HEK293 (cell line): ENCODE results near the gene ASTN2.

ENCODE experiments used
- CTCF ChIA-PET: fragments of 350-600 bp; formaldehyde crosslinking; extraction: SDS; loops from one replicate; lab custom pipeline; 2021; ENCODE audit warnings: antibody characterized with exemption; lab: Yijun Ruan, JAX
- POLR2A ChIA-PET: fragments of 300-600 bp; formaldehyde crosslinking; extraction: SDS; loops from one replicate; lab custom pipeline; 2020; ENCODE audit warnings: antibody characterized with exemption, inconsistent platforms; lab: Yijun Ruan, JAX
- H3K27ac ChIP-seq: fragments of 200-500 bp; sonication (Bioruptor generic); 2 replicates; pipeline ENCODE4 v1.5.1; 2014; ENCODE audit warnings: low read depth, low read length, control low read depth, inconsistent platforms; ENCODE audit errors: extremely low read depth
- H3K36me3 ChIP-seq, 2 experiments: fragments of 200-500 bp in 1 of 2; sonication (Bioruptor generic) in 1 of 2; 1 replicate in 1 of 2; 2 replicates in 1 of 2; pipeline ENCODE4 v1.5.1; 2014 to 2017; ENCODE audit warnings: inconsistent platforms in 2 of 2, low read length in 2 of 2; ENCODE audit not compliant: control insufficient read depth in 2 of 2, insufficient read depth in 1 of 2
- H3K4me1 ChIP-seq: fragments of 200-500 bp; sonication (Bioruptor generic); 2 replicates; pipeline ENCODE4 v1.5.1; 2014; ENCODE audit warnings: mild to moderate bottlenecking, low read length, inconsistent platforms; ENCODE audit not compliant: control insufficient read depth, insufficient read depth
- H3K4me3 ChIP-seq: 2 replicates; pipeline ENCODE4 v1.5.1; 2011; ENCODE audit warnings: low read depth, mild to moderate bottlenecking, control low read depth, low read length, moderate library complexity
- H3K9me3 ChIP-seq: fragments of 200-500 bp; sonication (Bioruptor generic); 2 replicates; pipeline ENCODE4 v1.5.1; 2014; ENCODE audit warnings: low read depth, low read length, inconsistent platforms; ENCODE audit not compliant: control insufficient read depth, insufficient read depth
- CTCF ChIP-seq: fragments of 450-650 bp; formaldehyde crosslinking; IDR thresholded peaks from 2 replicates; pipeline ENCODE4 v1.5.1; 2016; ENCODE audit warnings: missing biosample characterization, missing genetic modification characterization
- HOXA7 ChIP-seq: sonication (generic); formaldehyde crosslinking; IDR thresholded peaks from 2 replicates; pipeline ENCODE4 v1.8.1; 2022; ENCODE audit warnings: missing genetic modification reagents, borderline replicate concordance
- PBX3 ChIP-seq: sonication (generic); formaldehyde crosslinking; IDR thresholded peaks from 2 replicates; pipeline ENCODE4 v1.8.1; 2022; ENCODE audit warnings: mild to moderate bottlenecking, moderate library complexity, missing genetic modification reagents
- PRDM1 ChIP-seq: fragments of 450-650 bp; formaldehyde crosslinking; IDR thresholded peaks from 2 replicates; pipeline ENCODE4; 2016; ENCODE audit warnings: missing biosample characterization, missing genetic modification characterization
- SP2 ChIP-seq: fragments of 450-650 bp; formaldehyde crosslinking; IDR thresholded peaks from 2 replicates; pipeline ENCODE4 v1.5.1; 2016; ENCODE audit warnings: missing biosample characterization, missing genetic modification characterization
- ZBTB48 ChIP-seq: fragments of 450-650 bp; formaldehyde crosslinking; IDR thresholded peaks from 2 replicates; pipeline ENCODE4 v1.5.1; 2016; ENCODE audit warnings: missing biosample characterization, missing genetic modification characterization
- ZNF114 ChIP-seq: fragments of 450-650 bp; formaldehyde crosslinking; IDR thresholded peaks from 2 replicates; pipeline ENCODE4 v1.5.0; 2017; ENCODE audit warnings: missing biosample characterization, missing genetic modification characterization
- ZNF174 ChIP-seq: fragments of 450-650 bp; formaldehyde crosslinking; IDR thresholded peaks from 2 replicates; pipeline ENCODE4 v1.5.0; 2017; ENCODE audit warnings: missing biosample characterization, mild to moderate bottlenecking, missing genetic modification characterization
- ZNF48 ChIP-seq: fragments of 450-650 bp; formaldehyde crosslinking; IDR thresholded peaks from 2 replicates; pipeline ENCODE4 v1.5.1; 2016; ENCODE audit warnings: missing biosample characterization, missing genetic modification characterization
- ZNF555 ChIP-seq: fragments of 450-650 bp; formaldehyde crosslinking; conservative IDR thresholded peaks from 2 replicates; pipeline ENCODE4 v1.5.1; 2017; ENCODE audit warnings: missing biosample characterization, mild to moderate bottlenecking, missing genetic modification characterization, inconsistent platforms
- ZNF580 ChIP-seq: fragments of 450-650 bp; formaldehyde crosslinking; IDR thresholded peaks from 2 replicates; pipeline ENCODE4 v1.5.1; 2016; ENCODE audit warnings: missing biosample characterization, missing genetic modification characterization
- ZNF585B ChIP-seq: fragments of 450-650 bp; formaldehyde crosslinking; IDR thresholded peaks from 2 replicates; pipeline ENCODE4 v1.5.1; 2016; ENCODE audit warnings: missing biosample characterization, missing genetic modification characterization
- ZNF621 ChIP-seq: fragments of 450-650 bp; formaldehyde crosslinking; IDR thresholded peaks from 2 replicates; pipeline ENCODE4 v1.5.1; 2017; ENCODE audit warnings: missing biosample characterization, missing genetic modification characterization
- ZNF624 ChIP-seq: fragments of 450-650 bp; formaldehyde crosslinking; IDR thresholded peaks from 2 replicates; pipeline ENCODE4 v1.5.1; 2017; ENCODE audit warnings: missing biosample characterization, missing genetic modification characterization
- ZNF654 ChIP-seq: fragments of 450-650 bp; formaldehyde crosslinking; IDR thresholded peaks from 2 replicates; pipeline ENCODE4 v1.5.1; 2016; ENCODE audit warnings: low read depth, missing biosample characterization, missing genetic modification characterization
- ZNF658 ChIP-seq: fragments of 450-650 bp; formaldehyde crosslinking; IDR thresholded peaks from 2 replicates; pipeline ENCODE4; 2016; ENCODE audit warnings: missing biosample characterization, missing genetic modification characterization
- ZNF76 ChIP-seq: fragments of 450-650 bp; formaldehyde crosslinking; IDR thresholded peaks from 2 replicates; pipeline ENCODE4; 2016; ENCODE audit warnings: low read depth, missing biosample characterization, missing genetic modification characterization, borderline replicate concordance
- ZNF776 ChIP-seq: fragments of 450-650 bp; formaldehyde crosslinking; IDR thresholded peaks from 2 replicates; pipeline ENCODE4 v1.5.0; 2017; ENCODE audit warnings: missing biosample characterization, missing genetic modification characterization, borderline replicate concordance
- ZNF777 ChIP-seq: fragments of 450-650 bp; formaldehyde crosslinking; IDR thresholded peaks from 2 replicates; pipeline ENCODE4 v1.5.1; 2017; ENCODE audit warnings: missing biosample characterization, missing genetic modification characterization, borderline replicate concordance
- TF ChIP-seq, protein P1 (sequence below): fragments of 450-650 bp; formaldehyde crosslinking; IDR thresholded peaks from 2 replicates; pipeline ENCODE4 v1.5.1; 2016; ENCODE audit warnings: missing biosample characterization, missing genetic modification characterization
- TF ChIP-seq, protein P2 (sequence below): fragments of 450-650 bp; formaldehyde crosslinking; IDR thresholded peaks from 2 replicates; pipeline ENCODE4 v1.5.1; 2016; ENCODE audit warnings: missing biosample characterization, missing genetic modification characterization
- TF ChIP-seq, protein P3 (sequence below): fragments of 450-650 bp; formaldehyde crosslinking; IDR thresholded peaks from 2 replicates; pipeline ENCODE4 v1.5.1; 2016; ENCODE audit warnings: missing biosample characterization, missing genetic modification characterization

ASTN2 gene

GRCh38 chr9:116661037-116661954, 753.6 kb downstream of the ASTN2 start:
- H3K4me3 ChIP-seq, result no peak overlapping the region
- ChIA-PET POLR2A (interaction anchor here (0.9 kb wide), 1 partner anchor 26 kb away, joined by 3 read pairs; the partner anchor contains the start of gene TRIM32), CTCF (interaction anchor here (0.6 to 6.5 kb wide), 20 partner anchors 8 to 1078 kb away, joined by 3 to 41 read pairs (median 3); no protein-coding TSS in a partner anchor)
- H3K27ac ChIP-seq, result no peak overlapping the region
- TF ChIP-seq ZNF555, result no peak
- no peak for TF ChIP-seq HOXA7 (CRISPR knock-in tag)
- TF ChIP-seq CTCF (tag by site-specific recombination), result peak; percentile 24; the same call in 1 of the 2 replicates
- peak; percentile 74 for TF ChIP-seq ZNF654 (tag by site-specific recombination)
- H3K36me3 ChIP-seq, result no peaks in the 10 kb centered on the region
- no peaks in the 10 kb centered on the region for H3K4me1 ChIP-seq
- no peaks in the 10 kb centered on the region for H3K9me3 ChIP-seq

DNA sequence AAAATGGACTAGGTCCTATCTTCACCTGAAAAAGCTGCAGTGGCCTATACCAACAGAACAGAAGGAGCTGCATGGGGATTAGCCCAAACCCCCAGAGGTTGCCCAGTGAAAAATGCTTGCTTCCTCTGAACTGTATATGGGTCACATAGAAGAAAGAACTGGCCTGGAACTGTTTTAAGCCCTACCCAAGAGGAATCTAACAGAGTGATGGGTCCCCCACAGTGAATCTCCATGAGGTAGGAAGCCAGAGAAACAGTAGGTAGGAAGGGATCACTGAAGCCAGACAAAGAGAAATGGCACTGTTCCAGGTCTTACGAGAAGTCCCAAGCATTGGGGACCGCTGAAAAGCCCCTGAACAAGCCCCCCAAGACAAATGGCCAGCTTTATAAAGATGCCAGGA, 756.6 kb downstream of the ASTN2 start:
- no peak for TF ChIP-seq ZNF621 (tag by site-specific recombination)
- TF ChIP-seq PBX3 (CRISPR knock-in tag), result no peak
- TF ChIP-seq ZBTB48 (tag by site-specific recombination), result no peak
- no peak for TF ChIP-seq SP2
- TF ChIP-seq ZNF48 (tag by site-specific recombination), result no peak
- TF ChIP-seq ZNF76 (tag by site-specific recombination), result no peak
- no peak for TF ChIP-seq ZNF658
- Histone ChIP-seq H3K27ac (no peak overlapping the region), H3K9me3 (no peaks in the 10 kb centered on the region), H3K4me3 (no peak overlapping the region), H3K36me3 (no peaks in the 10 kb centered on the region), H3K4me1 (no peaks in the 10 kb centered on the region)
- POLR2A ChIA-PET, result no interaction called here
- CTCF ChIA-PET, result interaction anchor here (0.7 kb wide), 2 partner anchors 72 to 1062 kb away, joined by 3 to 5 read pairs; no protein-coding TSS in a partner anchor

DNA sequence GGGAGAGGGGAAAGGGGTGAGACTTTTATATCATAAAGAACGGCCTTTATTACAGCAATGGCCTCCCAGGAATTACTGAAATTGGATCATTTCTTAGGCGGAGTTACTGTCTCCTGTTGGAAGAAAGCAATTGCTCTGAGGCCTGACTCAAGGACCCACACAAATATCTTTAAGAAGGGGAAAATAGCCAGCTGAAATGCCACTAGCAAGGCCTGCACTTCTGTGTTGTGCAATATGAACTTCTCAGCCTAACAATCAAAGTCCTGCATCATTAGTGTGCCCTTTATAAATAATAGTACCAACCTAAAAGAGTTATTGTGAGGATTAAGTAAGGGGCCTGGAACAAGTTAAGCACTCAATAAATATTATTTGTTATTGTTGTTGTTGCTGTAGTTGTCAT, 757.9 kb downstream of the ASTN2 start:
- Histone ChIP-seq H3K4me3 (no peak overlapping the region), H3K27ac (no peak overlapping the region), H3K9me3 (no peaks in the 10 kb centered on the region), H3K4me1 (no peaks in the 10 kb centered on the region), H3K36me3 (no peaks in the 10 kb centered on the region)
- ChIA-PET CTCF (interaction anchor here (0.5 to 0.7 kb wide), 2 partner anchors 22 to 584 kb away, joined by 3 to 4 read pairs; no protein-coding TSS in a partner anchor), POLR2A (no interaction called here)
- no peak for TF ChIP-seq ZNF777 (tag by site-specific recombination)
- no peak for TF ChIP-seq ZNF585B
- TF ChIP-seq, protein P1, sequence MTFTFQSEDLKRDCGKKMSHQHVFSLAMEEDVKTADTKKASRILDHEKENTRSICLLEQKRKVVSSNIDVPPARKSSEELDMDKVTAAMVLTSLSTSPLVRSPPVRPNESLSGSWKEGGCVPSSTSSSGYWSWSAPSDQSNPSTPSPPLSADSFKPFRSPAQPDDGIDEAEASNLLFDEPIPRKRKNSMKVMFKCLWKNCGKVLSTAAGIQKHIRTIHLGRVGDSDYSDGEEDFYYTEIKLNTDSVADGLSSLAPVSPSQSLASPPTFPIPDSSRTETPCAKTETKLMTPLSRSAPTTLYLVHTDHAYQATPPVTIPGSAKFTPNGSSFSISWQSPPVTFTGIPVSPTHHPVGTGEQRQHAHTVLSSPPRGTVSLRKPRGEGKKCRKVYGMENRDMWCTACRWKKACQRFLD (tag by site-specific recombination), result no peak
- no peak for TF ChIP-seq ZNF580 (tag by site-specific recombination)
- no peak for TF ChIP-seq ZNF624
- no peak for TF ChIP-seq ZNF776 (tag by site-specific recombination)
- no peak for TF ChIP-seq ZNF174 (tag by site-specific recombination)
- TF ChIP-seq, protein P2, sequence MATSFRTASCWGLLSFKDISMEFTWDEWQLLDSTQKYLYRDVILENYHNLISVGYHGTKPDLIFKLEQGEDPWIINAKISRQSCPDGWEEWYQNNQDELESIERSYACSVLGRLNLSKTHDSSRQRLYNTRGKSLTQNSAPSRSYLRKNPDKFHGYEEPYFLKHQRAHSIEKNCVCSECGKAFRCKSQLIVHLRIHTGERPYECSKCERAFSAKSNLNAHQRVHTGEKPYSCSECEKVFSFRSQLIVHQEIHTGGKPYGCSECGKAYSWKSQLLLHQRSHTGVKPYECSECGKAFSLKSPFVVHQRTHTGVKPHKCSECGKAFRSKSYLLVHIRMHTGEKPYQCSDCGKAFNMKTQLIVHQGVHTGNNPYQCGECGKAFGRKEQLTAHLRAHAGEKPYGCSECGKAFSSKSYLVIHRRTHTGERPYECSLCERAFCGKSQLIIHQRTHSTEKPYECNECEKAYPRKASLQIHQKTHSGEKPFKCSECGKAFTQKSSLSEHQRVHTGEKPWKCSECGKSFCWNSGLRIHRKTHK (tag by site-specific recombination), result no peak
- TF ChIP-seq PRDM1 (tag by site-specific recombination), result no peak
- TF ChIP-seq, protein P3, sequence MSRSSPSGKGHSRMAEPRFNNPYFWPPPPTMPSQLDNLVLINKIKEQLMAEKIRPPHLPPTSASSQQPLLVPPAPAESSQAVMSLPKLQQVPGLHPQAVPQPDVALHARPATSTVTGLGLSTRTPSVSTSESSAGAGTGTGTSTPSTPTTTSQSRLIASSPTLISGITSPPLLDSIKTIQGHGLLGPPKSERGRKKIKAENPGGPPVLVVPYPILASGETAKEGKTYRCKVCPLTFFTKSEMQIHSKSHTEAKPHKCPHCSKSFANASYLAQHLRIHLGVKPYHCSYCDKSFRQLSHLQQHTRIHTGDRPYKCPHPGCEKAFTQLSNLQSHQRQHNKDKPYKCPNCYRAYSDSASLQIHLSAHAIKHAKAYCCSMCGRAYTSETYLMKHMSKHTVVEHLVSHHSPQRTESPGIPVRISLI (tag by site-specific recombination), result no peak
- TF ChIP-seq ZNF114 (tag by site-specific recombination), result no peak
